Lower lobe of right lung (tissue), 2 donors: ENCODE results near the gene CCDC181. TPM values are rescaled to one million over a fixed set of nuclear protein-coding genes. Genes with fewer than 3 reads are reported as not detected.

Experiments used
- ATAC-seq, 2 donors: fragments of 200-7000 bp; cut with Tn5 transposase; one replicate each; pipeline ENCODE4 v1.9.1; 2020 to 2022; ENCODE audit warnings: mild to moderate bottlenecking in 2 of 2, moderate library complexity in 2 of 2
- DNase-seq: peaks from one replicate; pipeline ENCODE4 v3.0.0-alpha.2; 2020
- H3K27ac ChIP-seq: fragments of 200-600 bp; one replicate; pipeline ENCODE4 v1.8.0; 2022
- H3K27me3 ChIP-seq: fragments of 200-600 bp; one replicate; pipeline ENCODE4 v1.8.0; 2022; ENCODE audit warnings: low read depth
- H3K36me3 ChIP-seq: fragments of 200-600 bp; one replicate; pipeline ENCODE4 v1.8.0; 2022; ENCODE audit warnings: mild to moderate bottlenecking
- H3K4me1 ChIP-seq: fragments of 200-600 bp; one replicate; pipeline ENCODE4 v1.8.0; 2022
- H3K4me3 ChIP-seq: fragments of 200-600 bp; one replicate; pipeline ENCODE4 v1.8.0; 2022; ENCODE audit warnings: mild to moderate bottlenecking
- H3K9me3 ChIP-seq: fragments of 200-600 bp; one replicate; pipeline ENCODE4 v1.8.0; 2022
- intact Hi-C: fragments of 100-400 bp; cut with DNase I; formaldehyde crosslinking; loops from one replicate; pipeline ENCODE4 v1.11.0; 2022
- total RNA-seq: library from RNA; stranded (reverse); fragmentation: NEBNext Ultra II Directional; extraction: Animal tissue kit (Norgen Biotek cat#: 25700); gene quantifications from one replicate; pipeline ENCODE4 v1.2.1, GENCODE V29; 2021
- TF ChIP-seq, protein P1 (sequence below): fragments of 200-600 bp; IDR thresholded peaks from one replicate; pipeline ENCODE4 v1.8.0; 2022; ENCODE audit warnings: antibody characterized with exemption, mild to moderate bottlenecking
- donor health status: DM: no; HTN: yes; CAD: no; lungs with severe emphysema.

CCDC181 gene
- total RNA-seq, 1 donor from 2014 or later: 1.4 TPM

DNA sequence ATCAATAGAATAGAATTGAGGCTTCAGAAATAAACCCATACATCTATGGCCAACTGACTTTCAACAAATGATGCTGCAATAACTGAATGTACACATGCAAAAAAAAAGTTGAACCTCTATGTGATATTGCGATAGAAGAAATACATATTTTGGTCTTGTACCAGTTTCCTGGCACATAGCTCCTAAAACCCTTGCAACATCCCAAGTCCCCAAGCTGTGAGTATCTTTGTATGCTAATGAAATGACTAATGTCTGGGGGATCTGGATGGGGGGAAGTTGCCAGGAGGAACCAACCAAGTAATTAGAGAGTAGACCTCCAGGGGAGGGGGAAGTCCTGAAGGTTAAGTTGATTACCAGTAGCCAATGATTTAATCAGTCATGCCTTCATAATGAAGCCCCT lies 34.9 kb downstream of the CCDC181 start:
- TF ChIP-seq, protein P1, sequence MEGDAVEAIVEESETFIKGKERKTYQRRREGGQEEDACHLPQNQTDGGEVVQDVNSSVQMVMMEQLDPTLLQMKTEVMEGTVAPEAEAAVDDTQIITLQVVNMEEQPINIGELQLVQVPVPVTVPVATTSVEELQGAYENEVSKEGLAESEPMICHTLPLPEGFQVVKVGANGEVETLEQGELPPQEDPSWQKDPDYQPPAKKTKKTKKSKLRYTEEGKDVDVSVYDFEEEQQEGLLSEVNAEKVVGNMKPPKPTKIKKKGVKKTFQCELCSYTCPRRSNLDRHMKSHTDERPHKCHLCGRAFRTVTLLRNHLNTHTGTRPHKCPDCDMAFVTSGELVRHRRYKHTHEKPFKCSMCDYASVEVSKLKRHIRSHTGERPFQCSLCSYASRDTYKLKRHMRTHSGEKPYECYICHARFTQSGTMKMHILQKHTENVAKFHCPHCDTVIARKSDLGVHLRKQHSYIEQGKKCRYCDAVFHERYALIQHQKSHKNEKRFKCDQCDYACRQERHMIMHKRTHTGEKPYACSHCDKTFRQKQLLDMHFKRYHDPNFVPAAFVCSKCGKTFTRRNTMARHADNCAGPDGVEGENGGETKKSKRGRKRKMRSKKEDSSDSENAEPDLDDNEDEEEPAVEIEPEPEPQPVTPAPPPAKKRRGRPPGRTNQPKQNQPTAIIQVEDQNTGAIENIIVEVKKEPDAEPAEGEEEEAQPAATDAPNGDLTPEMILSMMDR: no peak
- ATAC-seq (no peak), DNase-seq (no peak)
- H3K9me3 ChIP-seq: no peaks in the 10 kb centered on the region
- H3K4me3 ChIP-seq: no peak overlapping the region
- peaks cover 78% of the 10 kb centered on the region for H3K36me3 ChIP-seq
- intact Hi-C loops: no loop called here
- no peaks in the 10 kb centered on the region for H3K4me1 ChIP-seq
- H3K27ac ChIP-seq: no peak overlapping the region
- no peaks in the 10 kb centered on the region for H3K27me3 ChIP-seq

DNA sequence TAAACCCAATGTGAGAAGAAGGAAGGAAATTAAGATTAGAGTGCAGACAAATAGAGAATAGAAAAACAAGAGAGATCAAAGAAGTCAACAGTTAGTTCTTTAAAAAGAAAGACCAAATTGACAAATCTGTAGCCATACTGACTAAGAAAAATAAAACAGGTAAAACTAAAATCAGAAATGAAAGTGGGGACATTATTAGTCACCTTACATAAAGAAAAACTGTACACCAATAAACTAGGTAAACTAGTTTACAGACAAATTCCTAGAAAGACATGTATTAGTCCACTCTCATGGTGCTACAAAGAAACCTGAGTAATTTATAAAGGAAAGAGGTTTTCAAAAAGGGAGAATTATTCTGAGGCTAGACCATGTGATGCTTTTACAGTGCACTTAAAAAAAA lies 37.0 kb downstream of the CCDC181 start:
- Histone ChIP-seq H3K4me3 (no peak overlapping the region), H3K36me3 (peaks cover 88% of the 10 kb centered on the region), H3K9me3 (no peaks in the 10 kb centered on the region), H3K27ac (no peak overlapping the region), H3K4me1 (no peaks in the 10 kb centered on the region), H3K27me3 (no peaks in the 10 kb centered on the region)
- no peak for DNase-seq
- intact Hi-C loops: no loop called here
- ATAC-seq: no peak
- TF ChIP-seq, protein P1: no peak

DNA sequence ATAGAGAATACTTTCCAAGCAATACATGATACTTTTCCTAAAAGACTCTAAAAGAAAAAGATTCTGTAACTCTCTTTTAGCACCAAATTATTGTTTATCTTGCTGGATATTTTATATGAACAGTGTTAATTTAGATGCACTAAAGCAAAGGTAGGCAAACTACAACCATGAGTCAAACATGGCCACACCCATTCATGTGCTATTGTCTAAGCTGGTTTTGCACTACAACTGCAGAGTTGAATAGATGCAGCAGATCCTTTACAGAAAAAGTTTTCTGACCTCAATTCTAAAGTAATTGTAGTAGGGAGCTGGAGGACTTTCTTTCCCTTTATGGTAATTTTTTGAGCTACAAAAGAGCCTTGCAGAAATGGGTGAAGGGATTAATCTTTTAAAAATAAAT lies 39.9 kb downstream of the CCDC181 start:
- no peaks in the 10 kb centered on the region for H3K4me1 ChIP-seq
- intact Hi-C loops: no loop called here
- peaks cover 92% of the 10 kb centered on the region for H3K36me3 ChIP-seq
- H3K9me3 ChIP-seq: no peaks in the 10 kb centered on the region
- no peak overlapping the region for H3K4me3 ChIP-seq
- DNase-seq: no peak
- H3K27ac ChIP-seq: no peak overlapping the region
- no peak for ATAC-seq
- no peaks in the 10 kb centered on the region for H3K27me3 ChIP-seq
- TF ChIP-seq, protein P1: no peak

DNA sequence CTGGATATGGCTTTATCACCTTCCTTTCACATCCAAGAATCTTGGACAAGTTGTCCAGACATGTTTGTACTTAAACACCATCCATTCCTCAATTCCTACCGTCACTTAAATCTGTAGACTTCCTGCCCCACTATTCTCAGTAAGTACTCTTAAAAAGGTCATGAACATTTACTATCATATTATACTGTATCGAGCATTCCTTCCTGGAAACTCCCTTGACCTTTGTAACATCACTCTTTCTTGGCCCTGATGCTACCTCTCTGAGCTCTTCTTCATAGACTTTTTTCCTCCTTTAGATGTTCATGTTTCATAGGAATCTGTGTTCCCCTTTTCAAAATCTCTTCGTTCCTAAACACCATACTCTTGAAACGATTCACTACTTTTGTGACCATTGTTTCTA lies 43.8 kb downstream of the CCDC181 start:
- H3K36me3 ChIP-seq: peaks cover 84% of the 10 kb centered on the region
- no peak for ATAC-seq

DNA sequence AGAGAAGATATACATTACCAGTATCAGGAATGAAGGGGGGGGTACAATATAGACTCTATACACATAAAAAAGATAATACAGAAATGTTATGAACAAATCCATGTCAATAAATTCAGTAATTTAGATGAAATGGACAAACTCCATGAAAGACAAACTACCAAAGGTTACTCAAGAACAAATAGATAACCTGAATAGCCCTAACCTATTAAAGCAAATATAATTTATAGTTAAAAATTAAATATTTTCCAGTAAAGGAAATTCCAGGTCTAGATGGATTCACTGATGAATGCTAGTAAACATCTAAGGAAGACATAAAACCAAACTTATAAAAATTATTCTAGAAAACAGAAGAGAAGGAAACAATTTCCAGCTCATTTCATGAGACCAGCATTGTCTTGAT lies 46.1 kb downstream of the CCDC181 start:
- Histone ChIP-seq H3K9me3 (no peaks in the 10 kb centered on the region), H3K36me3 (peaks cover 87% of the 10 kb centered on the region), H3K27me3 (no peaks in the 10 kb centered on the region), H3K4me1 (no peaks in the 10 kb centered on the region), H3K4me3 (no peak overlapping the region), H3K27ac (no peak overlapping the region)
- TF ChIP-seq, protein P1: no peak
- no peak for DNase-seq
- ATAC-seq: no peak
- intact Hi-C loops: no loop called here

More for the DNA sequence above, 43.8 kb downstream of the CCDC181 start:
- H3K4me1 ChIP-seq: no peaks in the 10 kb centered on the region
- no peak overlapping the region for H3K27ac ChIP-seq
- no peaks in the 10 kb centered on the region for H3K9me3 ChIP-seq
- intact Hi-C loops: no loop called here
- H3K4me3 ChIP-seq: no peak overlapping the region
- TF ChIP-seq, protein P1: no peak
- no peaks in the 10 kb centered on the region for H3K27me3 ChIP-seq
- DNase-seq: no peak

DNA sequence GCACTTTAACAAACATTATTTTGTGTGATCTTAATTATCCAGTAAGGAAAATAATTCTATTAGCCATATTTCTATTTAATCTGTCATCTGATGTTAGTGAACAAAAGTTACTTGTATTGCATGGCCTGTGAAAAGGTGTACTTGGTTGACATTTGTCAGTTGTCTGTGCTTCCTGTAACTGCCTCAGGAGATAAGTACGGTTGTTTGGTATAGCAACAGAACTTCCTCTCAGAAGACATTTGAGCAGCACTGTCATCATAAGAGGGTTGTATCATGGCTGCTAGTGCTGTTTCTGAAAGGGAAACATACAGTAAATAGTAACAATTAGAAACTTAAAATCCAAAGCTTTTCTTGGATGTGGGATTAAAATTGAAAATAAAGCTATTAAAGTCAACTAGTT lies 55.9 kb downstream of the CCDC181 start:
- intact Hi-C loops: no loop called here
- ATAC-seq (no peak), DNase-seq (no peak)
- Histone ChIP-seq H3K9me3 (no peaks in the 10 kb centered on the region), H3K27ac (no peak overlapping the region), H3K4me3 (no peak overlapping the region), H3K4me1 (peaks cover 23% of the 10 kb centered on the region), H3K36me3 (peaks cover 43% of the 10 kb centered on the region), H3K27me3 (no peaks in the 10 kb centered on the region)
- TF ChIP-seq, protein P1: no peak
